WTC11 (cell line): ENCODE data around the gene GAPDHS. TPM values are rescaled to one million over a fixed set of nuclear protein-coding genes. Genes with fewer than 3 reads are reported as not detected.

Experiments used
- ATAC-seq: fragments of 200-7000 bp; cut with Tn5 transposase; 2 replicates; pipeline ENCODE4 v1.10.0; 2021; ENCODE audit warnings: mild to moderate bottlenecking, moderate library complexity
- CTCF ChIA-PET: fragments of 300-600 bp; sonication (Branson Sonifier 250); formaldehyde crosslinking; loops from one replicate; lab custom pipeline; 2021; ENCODE audit warnings: antibody characterized with exemption; lab: Charles Lee
- POLR2A ChIA-PET: fragments of 350-600 bp; sonication (Branson Sonifier 250); formaldehyde crosslinking; loops from one replicate; lab custom pipeline; 2021; ENCODE audit warnings: antibody characterized with exemption; lab: Charles Lee
- DNase-seq: peaks from one replicate; pipeline ENCODE4 v3.0.0; 2021; ENCODE audit warnings: low spot score
- H3K27ac Mint-ChIP-seq: 2 replicates; pipeline ENCODE4 v1.8.0; 2021; ENCODE audit warnings: mixed read lengths
- H3K27me3 Mint-ChIP-seq: 2 replicates; pipeline ENCODE4 v1.8.0; 2021; ENCODE audit warnings: low read depth, mild to moderate bottlenecking, moderate library complexity, mixed read lengths
- H3K36me3 Mint-ChIP-seq: 2 replicates; pipeline ENCODE4 v1.8.0; 2021; ENCODE audit warnings: mixed read lengths
- H3K4me1 Mint-ChIP-seq: 2 replicates; pipeline ENCODE4 v1.8.0; 2022; ENCODE audit warnings: mixed read lengths
- H3K4me3 Mint-ChIP-seq: 2 replicates; pipeline ENCODE4 v1.8.0; 2021; ENCODE audit warnings: mild to moderate bottlenecking, moderate library complexity, mixed read lengths
- H3K9me3 Mint-ChIP-seq: 2 replicates; pipeline ENCODE4 v1.8.0; 2021; ENCODE audit warnings: mixed read lengths
- FOXK1 ChIP-seq: sonication (generic); formaldehyde crosslinking; IDR thresholded peaks from 2 replicates; pipeline ENCODE4 v1.8.0; 2022; ENCODE audit warnings: mild to moderate bottlenecking, moderate library complexity, missing genetic modification reagents
- JUN ChIP-seq: sonication (generic); formaldehyde crosslinking; IDR thresholded peaks from 2 replicates; pipeline ENCODE4 v1.8.0; 2023; ENCODE audit warnings: mild to moderate bottlenecking, missing genetic modification reagents
- KAT7 ChIP-seq: sonication (generic); formaldehyde crosslinking; IDR thresholded peaks from 2 replicates; pipeline ENCODE4 v1.8.1; 2023; ENCODE audit warnings: missing genetic modification reagents, mild to moderate bottlenecking, borderline replicate concordance
- NFE2L1 ChIP-seq: sonication (generic); formaldehyde crosslinking; IDR thresholded peaks from 2 replicates; pipeline ENCODE4 v1.8.1; 2023; ENCODE audit warnings: missing genetic modification reagents
- NFYB ChIP-seq: sonication (generic); formaldehyde crosslinking; conservative IDR thresholded peaks from 2 replicates; pipeline ENCODE4 v1.8.0; 2022; ENCODE audit warnings: low read depth, missing genetic modification reagents
- NR1H2 ChIP-seq: sonication (generic); formaldehyde crosslinking; IDR thresholded peaks from 2 replicates; pipeline ENCODE4 v1.9.0; 2021; ENCODE audit warnings: mild to moderate bottlenecking, moderate library complexity, missing genetic modification reagents
- NR2C2 ChIP-seq: sonication (generic); formaldehyde crosslinking; IDR thresholded peaks from 2 replicates; pipeline ENCODE4 v1.8.0; 2022; ENCODE audit warnings: mild to moderate bottlenecking, missing genetic modification reagents
- PRRX2 ChIP-seq: fragments of 250-450 bp; sonication (Bioruptor Pico); IDR thresholded peaks from 2 replicates; pipeline ENCODE4 v1.8.0; 2021; ENCODE audit warnings: mild to moderate bottlenecking
- RORB ChIP-seq: fragments of 250-450 bp; sonication (Bioruptor Pico); IDR thresholded peaks from 2 replicates; pipeline ENCODE4 v1.9.0; 2021; ENCODE audit warnings: mild to moderate bottlenecking
- SMAD3 ChIP-seq: sonication (generic); formaldehyde crosslinking; IDR thresholded peaks from 2 replicates; pipeline ENCODE4 v1.8.0; 2022; ENCODE audit warnings: missing genetic modification reagents, mild to moderate bottlenecking, borderline replicate concordance
- SOX15 ChIP-seq: fragments of 250-450 bp; sonication (Bioruptor Pico); IDR thresholded peaks from 2 replicates; pipeline ENCODE4 v1.9.0; 2021; ENCODE audit warnings: mild to moderate bottlenecking
- SP1 ChIP-seq: sonication (generic); formaldehyde crosslinking; conservative IDR thresholded peaks from 2 replicates; pipeline ENCODE4 v1.8.1; 2022; ENCODE audit warnings: missing genetic modification reagents
- TP53 ChIP-seq: sonication (generic); formaldehyde crosslinking; IDR thresholded peaks from 2 replicates; pipeline ENCODE4 v1.8.1; 2023; ENCODE audit warnings: mild to moderate bottlenecking, missing genetic modification reagents
- ZNF138 ChIP-seq: sonication (generic); formaldehyde crosslinking; conservative IDR thresholded peaks from 2 replicates; pipeline ENCODE4 v1.8.1; 2022; ENCODE audit warnings: mild to moderate bottlenecking, moderate library complexity, missing genetic modification reagents
- ZNF219 ChIP-seq: sonication (generic); formaldehyde crosslinking; IDR thresholded peaks from 2 replicates; pipeline ENCODE4 v1.8.0; 2023; ENCODE audit warnings: missing genetic modification reagents, mild to moderate bottlenecking, borderline replicate concordance
- ZNF317 ChIP-seq: sonication (generic); formaldehyde crosslinking; IDR thresholded peaks from 2 replicates; pipeline ENCODE4 v1.8.1; 2023; ENCODE audit warnings: low read depth, mild to moderate bottlenecking, moderate library complexity, missing genetic modification reagents, borderline replicate concordance
- total RNA-seq: library from RNA; stranded (reverse); gene quantifications from 3 replicates; pipeline ENCODE4 v1.2.3, GENCODE V29; 2021
- TF ChIP-seq, protein P1 (sequence below): sonication (generic); formaldehyde crosslinking; IDR thresholded peaks from 2 replicates; pipeline ENCODE4 v1.8.0; 2023; ENCODE audit warnings: mild to moderate bottlenecking, missing genetic modification reagents
- TF ChIP-seq, protein P2 (sequence below): sonication (generic); formaldehyde crosslinking; IDR thresholded peaks from 2 replicates; pipeline ENCODE4 v1.8.1; 2022; ENCODE audit warnings: missing genetic modification reagents, borderline replicate concordance
- TF ChIP-seq, protein P3 (sequence below): sonication (generic); formaldehyde crosslinking; IDR thresholded peaks from 2 replicates; pipeline ENCODE4 v1.8.0; 2022; ENCODE audit warnings: mild to moderate bottlenecking, missing genetic modification reagents
- TF ChIP-seq, protein P4 (sequence below): sonication (generic); formaldehyde crosslinking; IDR thresholded peaks from 2 replicates; pipeline ENCODE4 v1.8.1; 2023; ENCODE audit warnings: mild to moderate bottlenecking, moderate library complexity, missing genetic modification reagents
- TF ChIP-seq, protein P5 (sequence below): sonication (generic); formaldehyde crosslinking; IDR thresholded peaks from 2 replicates; pipeline ENCODE4 v1.8.1; 2022; ENCODE audit warnings: mild to moderate bottlenecking, moderate library complexity, missing genetic modification reagents
- TF ChIP-seq, protein P6 (sequence below): sonication (generic); formaldehyde crosslinking; IDR thresholded peaks from 2 replicates; pipeline ENCODE4 v1.8.1; 2022; ENCODE audit warnings: mild to moderate bottlenecking, missing genetic modification reagents, moderate library complexity, borderline replicate concordance

GAPDHS gene
- total RNA-seq, 1 experiment from 2014 or later, result 0.20 TPM

DNA sequence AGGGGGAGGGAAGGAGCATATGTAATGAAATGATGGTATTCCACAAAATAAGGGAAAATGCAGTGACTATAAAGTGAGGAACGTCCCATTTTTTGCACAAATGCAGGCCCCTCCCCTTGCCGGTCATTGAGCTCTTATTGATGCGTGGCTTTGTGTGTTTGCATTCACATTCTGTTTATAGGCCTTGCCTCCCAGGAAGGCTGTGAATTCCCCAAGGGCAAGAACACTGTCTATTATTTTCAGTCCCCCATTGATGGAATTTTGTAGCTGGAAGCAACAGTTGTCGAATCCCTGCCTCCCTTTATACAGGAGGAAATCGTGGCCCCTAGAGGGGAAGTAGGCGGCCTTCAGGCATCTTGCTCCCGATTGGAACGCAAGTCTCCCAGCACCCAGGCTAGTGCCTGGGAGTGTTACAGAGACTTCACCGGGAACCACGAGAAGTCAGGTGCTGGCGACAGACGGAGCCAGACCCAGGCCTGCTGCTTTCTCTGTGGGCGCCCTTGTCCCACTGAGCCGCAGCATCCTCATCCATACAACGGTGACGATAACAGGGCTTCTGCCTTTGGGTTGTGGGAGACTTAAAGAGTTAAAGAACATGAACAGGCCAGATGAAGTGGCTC is 12.0 kb upstream of the GAPDHS start:
- TF ChIP-seq PRRX2 (CRISPR knock-in tag), result no peak
- TF ChIP-seq NR2C2 (CRISPR knock-in tag), result no peak
- TF ChIP-seq ZNF138 (CRISPR knock-in tag), result no peak
- no peak for TF ChIP-seq SOX15 (CRISPR knock-in tag)
- TF ChIP-seq TP53, result no peak
- TF ChIP-seq, protein P1, sequence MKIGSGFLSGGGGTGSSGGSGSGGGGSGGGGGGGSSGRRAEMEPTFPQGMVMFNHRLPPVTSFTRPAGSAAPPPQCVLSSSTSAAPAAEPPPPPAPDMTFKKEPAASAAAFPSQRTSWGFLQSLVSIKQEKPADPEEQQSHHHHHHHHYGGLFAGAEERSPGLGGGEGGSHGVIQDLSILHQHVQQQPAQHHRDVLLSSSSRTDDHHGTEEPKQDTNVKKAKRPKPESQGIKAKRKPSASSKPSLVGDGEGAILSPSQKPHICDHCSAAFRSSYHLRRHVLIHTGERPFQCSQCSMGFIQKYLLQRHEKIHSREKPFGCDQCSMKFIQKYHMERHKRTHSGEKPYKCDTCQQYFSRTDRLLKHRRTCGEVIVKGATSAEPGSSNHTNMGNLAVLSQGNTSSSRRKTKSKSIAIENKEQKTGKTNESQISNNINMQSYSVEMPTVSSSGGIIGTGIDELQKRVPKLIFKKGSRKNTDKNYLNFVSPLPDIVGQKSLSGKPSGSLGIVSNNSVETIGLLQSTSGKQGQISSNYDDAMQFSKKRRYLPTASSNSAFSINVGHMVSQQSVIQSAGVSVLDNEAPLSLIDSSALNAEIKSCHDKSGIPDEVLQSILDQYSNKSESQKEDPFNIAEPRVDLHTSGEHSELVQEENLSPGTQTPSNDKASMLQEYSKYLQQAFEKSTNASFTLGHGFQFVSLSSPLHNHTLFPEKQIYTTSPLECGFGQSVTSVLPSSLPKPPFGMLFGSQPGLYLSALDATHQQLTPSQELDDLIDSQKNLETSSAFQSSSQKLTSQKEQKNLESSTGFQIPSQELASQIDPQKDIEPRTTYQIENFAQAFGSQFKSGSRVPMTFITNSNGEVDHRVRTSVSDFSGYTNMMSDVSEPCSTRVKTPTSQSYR (CRISPR knock-in tag), result no peak
- no peak for TF ChIP-seq ZNF317 (CRISPR knock-in tag)
- no peak for TF ChIP-seq NR1H2 (CRISPR knock-in tag)
- no peak for TF ChIP-seq RORB (CRISPR knock-in tag)
- TF ChIP-seq FOXK1 (CRISPR knock-in tag), result no peak
- TF ChIP-seq, protein P2, sequence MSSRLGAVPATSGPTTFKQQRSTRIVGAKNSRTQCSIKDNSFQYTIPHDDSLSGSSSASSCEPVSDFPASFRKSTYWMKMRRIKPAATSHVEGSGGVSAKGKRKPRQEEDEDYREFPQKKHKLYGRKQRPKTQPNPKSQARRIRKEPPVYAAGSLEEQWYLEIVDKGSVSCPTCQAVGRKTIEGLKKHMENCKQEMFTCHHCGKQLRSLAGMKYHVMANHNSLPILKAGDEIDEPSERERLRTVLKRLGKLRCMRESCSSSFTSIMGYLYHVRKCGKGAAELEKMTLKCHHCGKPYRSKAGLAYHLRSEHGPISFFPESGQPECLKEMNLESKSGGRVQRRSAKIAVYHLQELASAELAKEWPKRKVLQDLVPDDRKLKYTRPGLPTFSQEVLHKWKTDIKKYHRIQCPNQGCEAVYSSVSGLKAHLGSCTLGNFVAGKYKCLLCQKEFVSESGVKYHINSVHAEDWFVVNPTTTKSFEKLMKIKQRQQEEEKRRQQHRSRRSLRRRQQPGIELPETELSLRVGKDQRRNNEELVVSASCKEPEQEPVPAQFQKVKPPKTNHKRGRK, result no peak
- Mint-ChIP-seq H3K4me1 (peaks cover 39% of the 10 kb centered on the region), H3K9me3 (no peaks in the 10 kb centered on the region), H3K36me3 (no peaks in the 10 kb centered on the region), H3K27ac (peak overlapping the region; percentile 76; the same call in 1 of the 2 replicates), H3K27me3 (no peaks in the 10 kb centered on the region; the same call in 1 of the 2 replicates), H3K4me3 (no peak overlapping the region)
- peak; percentile 43 for ATAC-seq
- POLR2A ChIA-PET, result no interaction called here
- DNase-seq, result no peak
- CTCF ChIA-PET, result interaction anchor here (0.6 to 2.6 kb wide), 5 partner anchors 11 to 168 kb away, joined by 3 to 18 read pairs (median 4); no protein-coding TSS in a partner anchor

DNA sequence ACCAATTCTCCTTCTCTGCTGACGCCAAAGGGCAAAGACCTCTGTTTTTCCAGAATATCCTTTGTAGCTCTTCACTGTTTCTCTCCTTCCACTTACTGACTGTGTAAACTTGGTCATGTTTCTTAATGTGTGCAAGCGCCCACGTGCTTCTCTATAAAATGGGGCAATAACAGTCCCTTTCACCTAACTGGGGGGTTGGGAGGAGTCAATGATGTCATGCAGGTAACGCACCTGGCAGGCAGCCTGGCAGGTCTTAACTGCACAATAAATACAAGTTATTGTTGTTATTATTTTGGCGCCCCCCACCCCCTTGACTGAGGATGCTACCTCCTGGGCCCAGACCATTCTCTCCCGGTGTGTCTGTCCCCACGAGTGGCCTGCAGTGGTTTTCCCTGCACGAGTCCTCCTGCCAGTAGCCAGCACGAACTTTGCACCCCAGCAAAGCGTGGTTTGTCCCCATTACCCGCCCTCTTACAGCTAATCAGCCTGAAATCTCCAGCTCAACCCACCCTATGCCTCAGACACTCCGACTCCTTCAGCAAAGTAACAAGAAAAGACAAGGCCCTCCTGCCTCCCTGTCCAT is 10.4 kb upstream of the GAPDHS start:
- POLR2A ChIA-PET, result no interaction called here
- no peak overlapping the region for H3K27ac Mint-ChIP-seq
- peaks cover 39% of the 10 kb centered on the region for H3K4me1 Mint-ChIP-seq
- H3K4me3 Mint-ChIP-seq, result no peak overlapping the region
- H3K36me3 Mint-ChIP-seq, result no peaks in the 10 kb centered on the region
- CTCF ChIA-PET, result interaction anchor here (1.3 kb wide), 1 partner anchor 28 kb away, joined by 3 read pairs; no protein-coding TSS in a partner anchor
- no peaks in the 10 kb centered on the region; the same call in 1 of the 2 replicates for H3K27me3 Mint-ChIP-seq
- DNase-seq (no peak), ATAC-seq (no peak)
- H3K9me3 Mint-ChIP-seq, result 0 out of 2 replicates have a peak, but pooled peaks cover 2% of the 10 kb centered on the region
- TF ChIP-seq JUN (no peak), SMAD3 (no peak), SP1 (CRISPR knock-in tag) (no peak), ZNF219 (no peak), NFE2L1 (CRISPR knock-in tag) (no peak), NFYB (CRISPR knock-in tag) (no peak), KAT7 (CRISPR knock-in tag) (no peak), NR1H2 (CRISPR knock-in tag) (no peak)
- TF ChIP-seq, protein P3, sequence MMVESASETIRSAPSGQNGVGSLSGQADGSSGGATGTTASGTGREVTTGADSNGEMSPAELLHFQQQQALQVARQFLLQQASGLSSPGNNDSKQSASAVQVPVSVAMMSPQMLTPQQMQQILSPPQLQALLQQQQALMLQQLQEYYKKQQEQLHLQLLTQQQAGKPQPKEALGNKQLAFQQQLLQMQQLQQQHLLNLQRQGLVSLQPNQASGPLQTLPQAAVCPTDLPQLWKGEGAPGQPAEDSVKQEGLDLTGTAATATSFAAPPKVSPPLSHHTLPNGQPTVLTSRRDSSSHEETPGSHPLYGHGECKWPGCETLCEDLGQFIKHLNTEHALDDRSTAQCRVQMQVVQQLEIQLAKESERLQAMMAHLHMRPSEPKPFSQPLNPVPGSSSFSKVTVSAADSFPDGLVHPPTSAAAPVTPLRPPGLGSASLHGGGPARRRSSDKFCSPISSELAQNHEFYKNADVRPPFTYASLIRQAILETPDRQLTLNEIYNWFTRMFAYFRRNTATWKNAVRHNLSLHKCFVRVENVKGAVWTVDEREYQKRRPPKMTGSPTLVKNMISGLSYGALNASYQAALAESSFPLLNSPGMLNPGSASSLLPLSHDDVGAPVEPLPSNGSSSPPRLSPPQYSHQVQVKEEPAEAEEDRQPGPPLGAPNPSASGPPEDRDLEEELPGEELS, result no peak
- TF ChIP-seq, protein P2, result no peak
- TF ChIP-seq, protein P4, sequence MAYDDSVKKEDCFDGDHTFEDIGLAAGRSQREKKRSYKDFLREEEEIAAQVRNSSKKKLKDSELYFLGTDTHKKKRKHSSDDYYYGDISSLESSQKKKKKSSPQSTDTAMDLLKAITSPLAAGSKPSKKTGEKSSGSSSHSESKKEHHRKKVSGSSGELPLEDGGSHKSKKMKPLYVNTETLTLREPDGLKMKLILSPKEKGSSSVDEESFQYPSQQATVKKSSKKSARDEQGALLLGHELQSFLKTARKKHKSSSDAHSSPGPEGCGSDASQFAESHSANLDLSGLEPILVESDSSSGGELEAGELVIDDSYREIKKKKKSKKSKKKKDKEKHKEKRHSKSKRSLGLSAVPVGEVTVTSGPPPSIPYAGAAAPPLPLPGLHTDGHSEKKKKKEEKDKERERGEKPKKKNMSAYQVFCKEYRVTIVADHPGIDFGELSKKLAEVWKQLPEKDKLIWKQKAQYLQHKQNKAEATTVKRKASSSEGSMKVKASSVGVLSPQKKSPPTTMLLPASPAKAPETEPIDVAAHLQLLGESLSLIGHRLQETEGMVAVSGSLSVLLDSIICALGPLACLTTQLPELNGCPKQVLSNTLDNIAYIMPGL (CRISPR knock-in tag), result no peak
- TF ChIP-seq, protein P5, sequence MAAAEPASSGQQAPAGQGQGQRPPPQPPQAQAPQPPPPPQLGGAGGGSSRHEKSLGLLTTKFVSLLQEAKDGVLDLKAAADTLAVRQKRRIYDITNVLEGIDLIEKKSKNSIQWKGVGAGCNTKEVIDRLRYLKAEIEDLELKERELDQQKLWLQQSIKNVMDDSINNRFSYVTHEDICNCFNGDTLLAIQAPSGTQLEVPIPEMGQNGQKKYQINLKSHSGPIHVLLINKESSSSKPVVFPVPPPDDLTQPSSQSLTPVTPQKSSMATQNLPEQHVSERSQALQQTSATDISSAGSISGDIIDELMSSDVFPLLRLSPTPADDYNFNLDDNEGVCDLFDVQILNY (CRISPR knock-in tag), result no peak
- TF ChIP-seq, protein P6, sequence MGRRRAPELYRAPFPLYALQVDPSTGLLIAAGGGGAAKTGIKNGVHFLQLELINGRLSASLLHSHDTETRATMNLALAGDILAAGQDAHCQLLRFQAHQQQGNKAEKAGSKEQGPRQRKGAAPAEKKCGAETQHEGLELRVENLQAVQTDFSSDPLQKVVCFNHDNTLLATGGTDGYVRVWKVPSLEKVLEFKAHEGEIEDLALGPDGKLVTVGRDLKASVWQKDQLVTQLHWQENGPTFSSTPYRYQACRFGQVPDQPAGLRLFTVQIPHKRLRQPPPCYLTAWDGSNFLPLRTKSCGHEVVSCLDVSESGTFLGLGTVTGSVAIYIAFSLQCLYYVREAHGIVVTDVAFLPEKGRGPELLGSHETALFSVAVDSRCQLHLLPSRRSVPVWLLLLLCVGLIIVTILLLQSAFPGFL (CRISPR knock-in tag), result no peak
